B cell (primary cell): ENCODE data around the gene CDADC1. TPM values are rescaled to one million over a fixed set of nuclear protein-coding genes. Genes with fewer than 3 reads are reported as not detected.

ENCODE experiments used
- ATAC-seq: fragments of 200-7000 bp; cut with Tn5 transposase; one replicate; pipeline ENCODE4 v1.10.0; 2021; ENCODE audit warnings: low read depth, mild to moderate bottlenecking, moderate number of reproducible peaks, moderate library complexity
- CTCF ChIA-PET: fragments of 350-600 bp; sonication (Branson Sonifier 250); formaldehyde crosslinking; loops from one replicate; lab custom pipeline; 2021; ENCODE audit warnings: antibody characterized with exemption, inconsistent platforms; lab: Charles Lee
- POLR2A ChIA-PET: fragments of 350-600 bp; sonication (Branson Sonifier 250); formaldehyde crosslinking; loops from one replicate; lab custom pipeline; 2021; ENCODE audit warnings: antibody characterized with exemption; lab: Charles Lee
- DNase-seq: peaks from one replicate; pipeline ENCODE4 v3.0.0; 2013
- H2AFZ ChIP-seq: 2 replicates; pipeline ENCODE4 v1.6.1; 2012; ENCODE audit warnings: mild to moderate bottlenecking, low read depth, low read length; ENCODE audit not compliant: insufficient read depth, poor library complexity, severe bottlenecking
- H3K27ac ChIP-seq, 2 donors: 1 replicate in 1 of 2; 2 replicates in 1 of 2; pipeline ENCODE4 v1.5.1; 2012 to 2013; ENCODE audit warnings: low read length in 2 of 2, mild to moderate bottlenecking in 2 of 2, moderate library complexity in 1 of 2
- H3K27me3 ChIP-seq, 4 experiments: fragments of 200-600 bp in 1 of 4; sonication (generic) in 1 of 4; replicated peaks in 1 of 4; 1 replicate in 2 of 4; 2 replicates in 2 of 4; pipeline versions ENCODE4 v1.6.1 to v1.7.0; 2013 to 2016; ENCODE audit warnings: low read length in 3 of 4, mild to moderate bottlenecking in 2 of 4, mixed read lengths in 1 of 4, moderate library complexity in 1 of 4; ENCODE audit not compliant: insufficient read depth in 4 of 4, control insufficient read depth in 3 of 4; ENCODE audit errors: control extremely low read depth in 1 of 4
- H3K36me3 ChIP-seq, 2 experiments: replicated peaks in 1 of 2; 1 replicate in 1 of 2; 2 replicates in 1 of 2; pipeline versions ENCODE4 v1.6.1 to v1.7.1; 2013; ENCODE audit warnings: low read length in 1 of 2; ENCODE audit not compliant: insufficient read depth in 2 of 2, control insufficient read depth in 1 of 2; ENCODE audit errors: control extremely low read depth in 1 of 2, extremely low read depth in 1 of 2
- H3K4me1 ChIP-seq, 2 donors: fragments of 200-600 bp in 1 of 2; sonication (generic) in 1 of 2; 1 replicate in 1 of 2; 2 replicates in 1 of 2; pipeline versions ENCODE4 v1.5.1 to v1.6.1; 2013 to 2017; ENCODE audit warnings: low read length in 2 of 2; ENCODE audit not compliant: control insufficient read depth in 2 of 2, insufficient read depth in 2 of 2
- H3K4me2 ChIP-seq: replicated peaks from 2 replicates; pipeline ENCODE3; 2012; ENCODE audit warnings: mild to moderate bottlenecking, low read depth, low read length; ENCODE audit not compliant: poor library complexity, severe bottlenecking
- H3K4me3 ChIP-seq, 5 experiments: fragments of 200-600 bp in 1 of 5; sonication (generic) in 1 of 5; 1 replicate in 3 of 5; 2 replicates in 2 of 5; pipeline versions ENCODE4 v1.5.1 to v1.7.0; 2011 to 2016; ENCODE audit warnings: low read length in 4 of 5, mild to moderate bottlenecking in 4 of 5, low read depth in 2 of 5, control low read depth in 1 of 5, moderate library complexity in 1 of 5; ENCODE audit not compliant: insufficient read depth in 1 of 5; ENCODE audit errors: control extremely low read depth in 1 of 5, extremely low read depth in 1 of 5
- H3K79me2 ChIP-seq: fragments of 200-600 bp; sonication (generic); one replicate; pipeline ENCODE4 v1.6.0; 2016; ENCODE audit warnings: low read length; ENCODE audit not compliant: control insufficient read depth, insufficient read depth
- H3K9ac ChIP-seq: fragments of 200-600 bp; sonication (generic); 2 replicates; pipeline ENCODE4 v1.6.1; 2017; ENCODE audit warnings: mild to moderate bottlenecking, low read length, moderate library complexity
- H3K9me3 ChIP-seq, 3 donors: one replicate each; pipeline versions ENCODE4 v1.6.1 to v1.7.1; 2013; ENCODE audit warnings: low read length in 2 of 3; ENCODE audit not compliant: control insufficient read depth in 2 of 3, insufficient read depth in 1 of 3; ENCODE audit errors: control extremely low read depth in 1 of 3
- H4K20me1 ChIP-seq: 2 replicates; pipeline ENCODE4 v1.6.0; 2012; ENCODE audit warnings: mild to moderate bottlenecking, low read length; ENCODE audit not compliant: insufficient read depth, control insufficient read depth, poor library complexity, severe bottlenecking
- H3K27ac Mint-ChIP-seq: one replicate; pipeline ENCODE4 v1.8.0; 2021; ENCODE audit warnings: mixed read lengths
- H3K27me3 Mint-ChIP-seq: one replicate; pipeline ENCODE4 v1.8.0; 2021; ENCODE audit warnings: mixed read lengths
- H3K4me1 Mint-ChIP-seq: one replicate; pipeline ENCODE4 v1.8.0; 2021; ENCODE audit warnings: mixed read lengths
- H3K4me3 Mint-ChIP-seq: one replicate; pipeline ENCODE4 v1.8.0; 2021; ENCODE audit warnings: mixed read lengths
- H3K9me3 Mint-ChIP-seq: one replicate; pipeline ENCODE4 v1.8.0; 2022; ENCODE audit warnings: mixed read lengths; ENCODE audit not compliant: insufficient read depth
- EZH2 ChIP-seq: IDR thresholded peaks from 2 replicates; pipeline ENCODE4 v1.6.1; 2012; ENCODE audit warnings: borderline replicate concordance, low read depth, mild to moderate bottlenecking, moderate library complexity, low read length; ENCODE audit not compliant: insufficient read depth, poor library complexity, severe bottlenecking
- WGBS: methylation state at CpG from one replicate; pipeline ENCODE4 v1.1.5; 2013; ENCODE audit warnings: missing lambda C conversion rate; ENCODE audit not compliant: insufficient coverage; 5-methylcytosine and 5-hydroxymethylcytosine counted together
- intact Hi-C: fragments of 100-400 bp; cut with micrococcal nuclease; formaldehyde crosslinking; loops from one replicate; pipeline ENCODE4 v1.10.0; 2022
- polyA plus RNA-seq: library from polyadenylated mRNA; depleted of rRNA; stranded (reverse); fragments of >200 nt; gene quantifications from 2 replicates; pipeline ENCODE4 v1.2.3, GENCODE V29; 2012
- total RNA-seq, 2 donors: library from RNA; stranded (reverse); fragments of 120-200 nt in 1 of 2; gene quantifications; 1 replicate in 1 of 2; 2 replicates in 1 of 2; pipeline versions ENCODE4 v1.2.3 to v1.2.4, GENCODE V29; 2013 to 2022
- TF ChIP-seq, protein P1 (sequence below): fragments of 200-600 bp; IDR thresholded peaks from one replicate; pipeline ENCODE4 v1.8.0; 2022; ENCODE audit warnings: antibody characterized with exemption, mild to moderate bottlenecking

Gene CDADC1
- total and polyA plus RNA-seq, 2 donors (not counting 1 experiment from before 2014, with no cell fraction given): 3.0 to 14.5 TPM

DNA sequence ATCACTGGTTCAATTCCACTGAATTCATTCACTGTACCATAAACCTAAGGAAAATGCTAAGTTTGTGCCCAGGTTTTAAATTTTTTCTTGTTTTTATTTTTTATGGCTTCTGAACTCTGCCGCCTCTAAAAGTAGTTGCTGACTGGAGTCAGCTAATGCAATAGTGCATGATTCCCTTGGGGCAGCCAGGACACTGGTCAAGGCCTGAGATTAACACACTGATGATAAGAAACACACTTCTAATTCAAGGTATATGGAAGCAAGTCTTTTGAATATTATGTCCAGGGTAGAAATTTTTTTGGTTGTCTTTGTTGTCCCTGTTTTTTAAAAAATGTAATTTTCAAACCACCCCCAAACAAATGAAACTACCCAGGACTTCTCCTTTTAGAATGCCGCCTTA lies 72.2 kb downstream of the CDADC1 start:
- H4K20me1 ChIP-seq: no peaks in the 10 kb centered on the region
- intact Hi-C loops: loop anchor here (10.0 kb wide), 1 partner anchor 85 kb away; no protein-coding TSS in a partner anchor
- peak overlapping the region in 1 of 2 donors; percentile 4 for H3K27ac ChIP-seq
- TF ChIP-seq, protein P1, sequence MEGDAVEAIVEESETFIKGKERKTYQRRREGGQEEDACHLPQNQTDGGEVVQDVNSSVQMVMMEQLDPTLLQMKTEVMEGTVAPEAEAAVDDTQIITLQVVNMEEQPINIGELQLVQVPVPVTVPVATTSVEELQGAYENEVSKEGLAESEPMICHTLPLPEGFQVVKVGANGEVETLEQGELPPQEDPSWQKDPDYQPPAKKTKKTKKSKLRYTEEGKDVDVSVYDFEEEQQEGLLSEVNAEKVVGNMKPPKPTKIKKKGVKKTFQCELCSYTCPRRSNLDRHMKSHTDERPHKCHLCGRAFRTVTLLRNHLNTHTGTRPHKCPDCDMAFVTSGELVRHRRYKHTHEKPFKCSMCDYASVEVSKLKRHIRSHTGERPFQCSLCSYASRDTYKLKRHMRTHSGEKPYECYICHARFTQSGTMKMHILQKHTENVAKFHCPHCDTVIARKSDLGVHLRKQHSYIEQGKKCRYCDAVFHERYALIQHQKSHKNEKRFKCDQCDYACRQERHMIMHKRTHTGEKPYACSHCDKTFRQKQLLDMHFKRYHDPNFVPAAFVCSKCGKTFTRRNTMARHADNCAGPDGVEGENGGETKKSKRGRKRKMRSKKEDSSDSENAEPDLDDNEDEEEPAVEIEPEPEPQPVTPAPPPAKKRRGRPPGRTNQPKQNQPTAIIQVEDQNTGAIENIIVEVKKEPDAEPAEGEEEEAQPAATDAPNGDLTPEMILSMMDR: no peak
- no peak for TF ChIP-seq EZH2
- peaks cover 8 to 13% of the 10 kb centered on the region in 2 donors for H3K4me1 ChIP-seq
- H3K27me3 ChIP-seq: no peaks in the 10 kb centered on the region
- no peaks in the 10 kb centered on the region for H3K27me3 Mint-ChIP-seq
- H3K27ac Mint-ChIP-seq: no peak overlapping the region
- CTCF ChIA-PET: no interaction called here
- POLR2A ChIA-PET: no interaction called here
- no peaks in the 10 kb centered on the region for H3K9me3 ChIP-seq
- peak overlapping the region; percentile 4 for H3K4me2 ChIP-seq
- DNase-seq: no peak
- no peaks in the 10 kb centered on the region for H3K9me3 Mint-ChIP-seq
- no CpG with 5 or more reads among the region's 2 CpGs for WGBS
- H3K36me3 ChIP-seq: no peaks in the 10 kb centered on the region
- no peaks in the 10 kb centered on the region for H3K79me2 ChIP-seq
- ATAC-seq: no peak
- no peak overlapping the region for H2AFZ ChIP-seq
- H3K4me1 Mint-ChIP-seq: peaks cover 18% of the 10 kb centered on the region
- peak overlapping the region; percentile 11 for H3K4me3 Mint-ChIP-seq
- H3K4me3 ChIP-seq: no peak overlapping the region
- no peak overlapping the region for H3K9ac ChIP-seq

DNA sequence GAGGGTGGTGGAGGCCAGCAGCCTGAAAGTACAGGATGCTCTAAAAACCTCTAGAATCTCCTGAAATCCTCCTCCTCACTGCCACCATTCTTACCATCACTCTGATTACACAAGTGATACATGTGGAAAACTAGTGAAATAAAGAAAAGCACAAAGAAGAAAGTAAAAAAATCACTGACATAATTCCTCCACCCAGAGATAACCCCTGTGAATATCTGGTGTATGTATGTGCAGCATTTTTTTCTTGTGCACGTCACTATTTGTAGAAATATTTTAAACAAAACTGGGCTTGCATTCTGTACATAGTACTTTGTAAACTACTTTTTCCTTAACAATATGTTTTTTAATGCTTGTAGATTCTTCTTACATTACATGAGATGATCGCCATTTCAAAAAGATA lies 73.2 kb downstream of the CDADC1 start:
- H3K27ac Mint-ChIP-seq: no peak overlapping the region

More for the DNA sequence above, 73.2 kb downstream of the CDADC1 start:
- peaks cover 19% of the 10 kb centered on the region for H3K4me1 Mint-ChIP-seq
- Histone ChIP-seq H3K9ac (no peak overlapping the region), H3K79me2 (no peaks in the 10 kb centered on the region), H3K27ac (no peak overlapping the region), H3K9me3 (no peaks in the 10 kb centered on the region), H3K36me3 (no peaks in the 10 kb centered on the region), H3K4me2 (no peak overlapping the region), H4K20me1 (no peaks in the 10 kb centered on the region), H3K27me3 (no peaks in the 10 kb centered on the region), H3K4me1 (peaks cover 8 to 13% of the 10 kb centered on the region in 2 donors), H2AFZ (no peak overlapping the region), H3K4me3 (no peak overlapping the region)
- no peaks in the 10 kb centered on the region for H3K9me3 Mint-ChIP-seq
- ChIA-PET POLR2A (no interaction called here), CTCF (interaction anchor here (1.1 kb wide), 1 partner anchor 8 kb away, joined by 4 read pairs; no protein-coding TSS in a partner anchor)
- intact Hi-C loops: no loop called here
- H3K27me3 Mint-ChIP-seq: no peaks in the 10 kb centered on the region
- WGBS: no CpG with 5 or more reads among the region's 2 CpGs
- ATAC-seq (no peak), DNase-seq (no peak)
- TF ChIP-seq EZH2: no peak
- TF ChIP-seq, protein P1: no peak
- H3K4me3 Mint-ChIP-seq: no peak overlapping the region
